WI38 (cell line): ENCODE measurements around the gene POLE.

Experiments
- H3K4me3 ChIP-seq: 2 replicates; pipeline ENCODE4 v1.5.1; 2011; ENCODE audit warnings: low read depth, mild to moderate bottlenecking, control low read depth, low read length
- TF ChIP-seq, protein P1 (sequence below): IDR thresholded peaks from 2 replicates; pipeline ENCODE4 v1.5.1; 2012; ENCODE audit warnings: low read depth, mild to moderate bottlenecking, control low read depth, low read length

POLE gene

DNA sequence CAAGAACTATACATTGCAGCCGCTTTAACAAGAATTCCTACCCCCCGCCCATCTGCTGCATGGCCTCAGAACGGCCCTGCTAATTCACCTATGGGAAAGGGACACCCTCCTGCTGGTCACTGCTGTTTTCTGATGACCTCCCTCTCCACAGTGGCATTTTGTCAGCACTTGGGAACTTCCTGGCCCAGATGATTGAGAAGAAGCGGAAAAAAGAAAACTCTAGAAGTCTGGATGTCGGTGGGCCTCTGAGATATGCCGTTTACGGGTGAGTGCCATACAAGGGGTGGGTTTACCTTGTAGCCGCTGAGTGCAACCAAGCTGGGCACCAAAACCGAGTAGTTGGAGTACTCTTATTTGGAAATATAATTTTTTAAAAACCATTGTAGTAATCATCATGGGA lies 3.0 kb upstream of the POLE start:
- TF ChIP-seq, protein P1, sequence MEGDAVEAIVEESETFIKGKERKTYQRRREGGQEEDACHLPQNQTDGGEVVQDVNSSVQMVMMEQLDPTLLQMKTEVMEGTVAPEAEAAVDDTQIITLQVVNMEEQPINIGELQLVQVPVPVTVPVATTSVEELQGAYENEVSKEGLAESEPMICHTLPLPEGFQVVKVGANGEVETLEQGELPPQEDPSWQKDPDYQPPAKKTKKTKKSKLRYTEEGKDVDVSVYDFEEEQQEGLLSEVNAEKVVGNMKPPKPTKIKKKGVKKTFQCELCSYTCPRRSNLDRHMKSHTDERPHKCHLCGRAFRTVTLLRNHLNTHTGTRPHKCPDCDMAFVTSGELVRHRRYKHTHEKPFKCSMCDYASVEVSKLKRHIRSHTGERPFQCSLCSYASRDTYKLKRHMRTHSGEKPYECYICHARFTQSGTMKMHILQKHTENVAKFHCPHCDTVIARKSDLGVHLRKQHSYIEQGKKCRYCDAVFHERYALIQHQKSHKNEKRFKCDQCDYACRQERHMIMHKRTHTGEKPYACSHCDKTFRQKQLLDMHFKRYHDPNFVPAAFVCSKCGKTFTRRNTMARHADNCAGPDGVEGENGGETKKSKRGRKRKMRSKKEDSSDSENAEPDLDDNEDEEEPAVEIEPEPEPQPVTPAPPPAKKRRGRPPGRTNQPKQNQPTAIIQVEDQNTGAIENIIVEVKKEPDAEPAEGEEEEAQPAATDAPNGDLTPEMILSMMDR, result no peak
- no peak overlapping the region for H3K4me3 ChIP-seq

DNA sequence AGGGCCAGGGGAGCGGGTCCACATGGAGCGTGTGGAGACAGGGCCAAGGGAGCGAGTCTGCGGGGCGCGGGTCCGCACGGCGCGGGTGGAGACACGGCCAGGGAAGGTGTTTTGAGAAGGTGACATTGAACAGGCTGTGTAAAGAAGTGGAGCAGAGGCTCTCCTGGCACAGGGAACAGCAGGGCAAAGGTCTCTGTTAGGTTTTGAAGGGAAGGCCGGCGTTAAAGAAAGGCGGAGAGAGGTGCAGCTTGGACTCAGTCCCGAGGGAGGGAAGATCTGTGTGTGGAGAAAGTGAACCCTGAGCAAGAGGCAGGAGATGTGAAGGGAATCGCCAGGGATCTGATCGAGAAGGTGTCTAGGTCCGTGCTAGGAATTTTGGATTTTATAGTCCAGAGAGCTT lies 2.1 kb upstream of the POLE start:
- no peak overlapping the region for H3K4me3 ChIP-seq
- TF ChIP-seq, protein P1, result no peak

DNA sequence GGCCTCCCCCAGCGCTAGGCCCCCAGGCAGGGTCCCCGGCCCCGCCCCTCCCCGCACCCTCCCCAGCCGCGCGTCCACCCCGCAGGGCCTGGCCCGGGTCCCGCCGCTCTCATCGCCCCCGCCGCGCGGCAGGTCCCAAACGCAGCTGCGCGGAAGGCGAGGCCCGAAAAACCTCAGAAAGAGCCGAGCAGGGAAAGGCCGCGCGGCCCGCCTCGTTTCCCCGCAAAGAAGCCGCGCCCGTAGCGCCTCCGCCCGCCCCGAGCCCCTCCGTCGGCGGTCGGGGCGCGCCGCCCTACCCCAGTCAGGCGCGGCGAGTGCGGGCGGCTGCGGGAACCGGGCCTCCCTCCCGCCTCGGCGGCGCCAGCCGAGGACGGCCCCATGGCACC lies 324 bp downstream of the POLE start:
- H3K4me3 ChIP-seq, result peak overlapping the region; percentile 66
- TF ChIP-seq, protein P1, result no peak

DNA sequence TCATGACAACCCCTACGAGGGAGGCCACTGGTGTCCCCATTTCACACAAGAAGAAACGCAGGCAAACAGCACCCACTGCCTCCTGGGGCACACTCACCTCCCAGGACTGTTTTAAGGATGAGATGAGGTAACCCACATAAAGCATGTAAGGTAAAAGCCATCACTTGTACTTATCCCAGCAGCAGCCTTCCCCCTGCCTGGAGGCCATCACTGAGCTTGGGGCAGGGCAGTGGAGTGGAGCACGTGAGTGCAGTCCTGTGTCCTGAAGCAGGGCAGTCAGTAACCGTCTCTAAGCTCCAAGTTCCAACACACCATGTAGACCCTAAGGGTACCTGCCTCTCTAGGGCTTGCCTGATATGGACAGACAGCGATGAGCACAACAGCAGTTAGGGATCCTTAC lies 1.7 kb downstream of the POLE start:
- H3K4me3 ChIP-seq, result no peak overlapping the region
- TF ChIP-seq, protein P1, result no peak

DNA sequence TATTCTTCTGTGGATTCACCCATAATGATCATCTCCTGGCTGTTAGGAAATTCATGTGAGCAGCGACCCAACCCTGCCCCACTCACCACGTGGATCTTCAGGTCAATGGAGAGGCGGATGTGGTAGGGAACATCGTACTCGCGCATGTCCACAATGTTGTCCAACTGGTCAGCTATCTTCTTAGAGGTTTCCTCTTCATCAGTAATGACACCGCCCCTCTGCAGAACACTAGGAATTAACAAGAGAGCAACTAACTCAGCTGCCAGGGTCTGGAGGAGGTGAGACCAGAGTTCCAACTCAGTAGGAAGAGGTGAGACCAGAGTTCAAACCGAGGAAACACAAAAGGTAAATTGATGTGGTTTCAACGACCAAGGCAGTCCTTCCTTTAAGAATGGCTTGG lies 9.7 kb downstream of the POLE start:
- TF ChIP-seq, protein P1, result no peak
- no peak overlapping the region for H3K4me3 ChIP-seq

DNA sequence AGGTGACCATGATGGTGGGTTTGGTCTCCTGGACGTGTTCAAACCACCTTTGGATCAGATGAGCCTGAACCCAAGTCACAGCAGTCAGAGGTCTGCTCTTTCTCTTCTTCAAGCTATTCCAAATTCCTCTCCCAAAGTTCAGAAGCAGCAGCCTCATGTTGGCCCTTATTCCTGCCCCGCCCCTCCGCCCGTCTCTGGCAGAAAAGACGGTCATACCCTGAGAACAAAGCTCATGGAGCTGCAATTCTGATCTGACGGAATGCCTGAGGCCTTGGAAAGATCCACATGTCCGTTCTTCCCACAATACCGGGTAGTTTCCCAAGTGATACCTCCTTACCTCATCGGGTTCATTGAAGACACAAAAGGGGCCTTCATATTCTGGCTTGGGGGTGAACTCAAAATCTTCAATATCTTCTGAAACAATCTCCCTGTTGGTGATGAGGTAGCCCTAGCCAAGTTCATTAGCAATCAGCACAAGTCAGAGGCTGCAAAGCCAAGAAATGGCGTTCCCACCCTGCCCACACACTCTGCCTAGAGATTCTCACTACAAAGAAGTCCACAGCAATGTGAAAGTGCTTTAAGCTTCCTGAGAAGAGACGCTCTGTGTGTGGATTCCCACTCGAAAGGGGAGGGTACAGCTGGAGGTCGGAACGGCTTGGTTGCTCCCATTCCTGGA lies 11.2 kb downstream of the POLE start:
- no peak overlapping the region for H3K4me3 ChIP-seq
- TF ChIP-seq, protein P1, result no peak

DNA sequence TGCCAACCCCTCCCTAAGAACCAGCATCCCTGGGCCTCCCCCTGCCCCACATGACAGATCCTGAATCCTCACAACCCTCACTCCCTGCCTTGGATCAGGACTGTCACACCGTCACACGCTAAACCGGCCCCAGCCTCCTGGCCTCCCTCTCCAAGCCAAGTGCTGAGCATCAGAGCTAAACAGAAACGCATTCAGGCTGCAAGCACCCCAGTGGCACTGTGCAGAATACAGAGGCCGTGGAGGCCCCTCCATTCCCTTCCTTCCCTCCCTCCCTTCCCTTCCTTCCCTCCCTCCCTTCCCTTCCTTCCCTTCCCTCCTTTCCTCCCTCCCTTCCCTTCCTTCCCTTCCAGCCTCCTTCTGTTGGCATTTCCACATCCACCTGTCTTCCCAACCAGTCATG lies 12.6 kb downstream of the POLE start:
- TF ChIP-seq, protein P1, result no peak

More for the DNA sequence above, 12.6 kb downstream of the POLE start:
- no peak overlapping the region for H3K4me3 ChIP-seq
